HG03066 (cell line): ENCODE results near the gene NTRK1.

Experiments used
- ATAC-seq: cut with Tn5 transposase; IDR thresholded peaks from one replicate; pipeline ENCODE4 v1.9.1; 2021; ENCODE audit warnings: low read depth; ENCODE audit not compliant: unreplicated experiment

Gene NTRK1

GRCh38 chr1:156860628-156861423, at the start of gene NTRK1:
Gene NTRK1 (plus strand): TSS chr1:156860865. CDS start chr1:156860935, 70 bp downstream.
- no peak for ATAC-seq

- no peak for ATAC-seq
Observed at GRCh38 chr1:156811168-156811567, 49.5 kb upstream of the NTRK1 start.

- ATAC-seq: no peak
Observed at GRCh38 chr1:156812293-156812990, 48.2 kb upstream of the NTRK1 start.

- ATAC-seq: no peak
Observed at GRCh38 chr1:156813298-156813697, 47.4 kb upstream of the NTRK1 start.

- no peak for ATAC-seq
Observed at GRCh38 chr1:156813750-156814570, 46.7 kb upstream of the NTRK1 start.

GRCh38 chr1:156814571-156815260, 45.9 kb upstream of the NTRK1 start:
- no peak for ATAC-seq

GRCh38 chr1:156815307-156815826, 45.3 kb upstream of the NTRK1 start:
- no peak for ATAC-seq

GRCh38 chr1:156815961-156816422, 44.7 kb upstream of the NTRK1 start:
- no peak for ATAC-seq

GRCh38 chr1:156816561-156817328, 43.9 kb upstream of the NTRK1 start, which contains the start of gene SH2D2A:
Gene SH2D2A (minus strand): TSS chr1:156816848. CDS start chr1:156816708, 140 bp downstream.
- ATAC-seq: peak; percentile 89

GRCh38 chr1:156821801-156822200, 38.9 kb upstream of the NTRK1 start:
- ATAC-seq: no peak

GRCh38 chr1:156822680-156823079, 38.0 kb upstream of the NTRK1 start:
- no peak for ATAC-seq

GRCh38 chr1:156823210-156823790, 37.4 kb upstream of the NTRK1 start:
- ATAC-seq: no peak

GRCh38 chr1:156826630-156827029, 34.0 kb upstream of the NTRK1 start:
- ATAC-seq: no peak

GRCh38 chr1:156828400-156829124, 32.1 kb upstream of the NTRK1 start:
- ATAC-seq: no peak

- no peak for ATAC-seq
Observed at GRCh38 chr1:156832434-156832833, 28.2 kb upstream of the NTRK1 start.

GRCh38 chr1:156833603-156834002, 27.1 kb upstream of the NTRK1 start:
- no peak for ATAC-seq

GRCh38 chr1:156834322-156834721, 26.3 kb upstream of the NTRK1 start:
- ATAC-seq: no peak

GRCh38 chr1:156836041-156836654, 24.5 kb upstream of the NTRK1 start:
- ATAC-seq: no peak
